ENCODE measurements around the gene PCNX4. TPM values are rescaled to one million over a fixed set of nuclear protein-coding genes. Genes with fewer than 3 reads are reported as not detected.

The PCNX4 gene
- total RNA-seq, 1 experiment from 2014 or later: 60.0 TPM

DNA sequence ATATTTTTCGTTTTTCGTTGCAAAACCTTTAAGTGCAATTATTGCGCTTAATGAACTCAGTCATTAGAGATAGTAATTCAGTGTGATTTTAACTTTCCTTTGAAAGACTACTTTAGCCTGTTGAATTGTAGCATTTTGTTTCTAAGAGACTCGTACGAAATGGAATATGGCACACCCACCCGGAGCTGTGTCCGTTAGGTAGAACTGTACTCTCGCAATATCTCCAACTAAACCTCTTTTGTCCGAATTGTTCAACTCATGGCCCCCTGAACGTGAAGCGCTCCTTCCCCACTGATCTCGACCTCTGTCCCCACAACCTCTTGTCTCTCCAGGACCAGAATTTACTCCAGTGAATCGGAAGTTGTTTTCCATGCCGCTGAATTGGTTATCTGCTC lies 800 bp downstream of the PCNX4 start:
- TF ChIP-seq SIN3A (IDR thresholded peaks at IDR 0.05; ENCODE audit: borderline replicate concordance, insufficient read depth, low read depth, low read length) (no peak), POLR2AphosphoS5 (IDR thresholded peaks at IDR 0.05; ENCODE audit: low read depth, low read length) (no peak), TCF7L2 (IDR thresholded peaks at IDR 0.05; ENCODE audit: low read depth, low read length) (no peak)
- TF ChIP-seq, protein P1, sequence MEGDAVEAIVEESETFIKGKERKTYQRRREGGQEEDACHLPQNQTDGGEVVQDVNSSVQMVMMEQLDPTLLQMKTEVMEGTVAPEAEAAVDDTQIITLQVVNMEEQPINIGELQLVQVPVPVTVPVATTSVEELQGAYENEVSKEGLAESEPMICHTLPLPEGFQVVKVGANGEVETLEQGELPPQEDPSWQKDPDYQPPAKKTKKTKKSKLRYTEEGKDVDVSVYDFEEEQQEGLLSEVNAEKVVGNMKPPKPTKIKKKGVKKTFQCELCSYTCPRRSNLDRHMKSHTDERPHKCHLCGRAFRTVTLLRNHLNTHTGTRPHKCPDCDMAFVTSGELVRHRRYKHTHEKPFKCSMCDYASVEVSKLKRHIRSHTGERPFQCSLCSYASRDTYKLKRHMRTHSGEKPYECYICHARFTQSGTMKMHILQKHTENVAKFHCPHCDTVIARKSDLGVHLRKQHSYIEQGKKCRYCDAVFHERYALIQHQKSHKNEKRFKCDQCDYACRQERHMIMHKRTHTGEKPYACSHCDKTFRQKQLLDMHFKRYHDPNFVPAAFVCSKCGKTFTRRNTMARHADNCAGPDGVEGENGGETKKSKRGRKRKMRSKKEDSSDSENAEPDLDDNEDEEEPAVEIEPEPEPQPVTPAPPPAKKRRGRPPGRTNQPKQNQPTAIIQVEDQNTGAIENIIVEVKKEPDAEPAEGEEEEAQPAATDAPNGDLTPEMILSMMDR (IDR thresholded peaks at IDR 0.05): no peak
- TF ChIP-seq, protein P2, sequence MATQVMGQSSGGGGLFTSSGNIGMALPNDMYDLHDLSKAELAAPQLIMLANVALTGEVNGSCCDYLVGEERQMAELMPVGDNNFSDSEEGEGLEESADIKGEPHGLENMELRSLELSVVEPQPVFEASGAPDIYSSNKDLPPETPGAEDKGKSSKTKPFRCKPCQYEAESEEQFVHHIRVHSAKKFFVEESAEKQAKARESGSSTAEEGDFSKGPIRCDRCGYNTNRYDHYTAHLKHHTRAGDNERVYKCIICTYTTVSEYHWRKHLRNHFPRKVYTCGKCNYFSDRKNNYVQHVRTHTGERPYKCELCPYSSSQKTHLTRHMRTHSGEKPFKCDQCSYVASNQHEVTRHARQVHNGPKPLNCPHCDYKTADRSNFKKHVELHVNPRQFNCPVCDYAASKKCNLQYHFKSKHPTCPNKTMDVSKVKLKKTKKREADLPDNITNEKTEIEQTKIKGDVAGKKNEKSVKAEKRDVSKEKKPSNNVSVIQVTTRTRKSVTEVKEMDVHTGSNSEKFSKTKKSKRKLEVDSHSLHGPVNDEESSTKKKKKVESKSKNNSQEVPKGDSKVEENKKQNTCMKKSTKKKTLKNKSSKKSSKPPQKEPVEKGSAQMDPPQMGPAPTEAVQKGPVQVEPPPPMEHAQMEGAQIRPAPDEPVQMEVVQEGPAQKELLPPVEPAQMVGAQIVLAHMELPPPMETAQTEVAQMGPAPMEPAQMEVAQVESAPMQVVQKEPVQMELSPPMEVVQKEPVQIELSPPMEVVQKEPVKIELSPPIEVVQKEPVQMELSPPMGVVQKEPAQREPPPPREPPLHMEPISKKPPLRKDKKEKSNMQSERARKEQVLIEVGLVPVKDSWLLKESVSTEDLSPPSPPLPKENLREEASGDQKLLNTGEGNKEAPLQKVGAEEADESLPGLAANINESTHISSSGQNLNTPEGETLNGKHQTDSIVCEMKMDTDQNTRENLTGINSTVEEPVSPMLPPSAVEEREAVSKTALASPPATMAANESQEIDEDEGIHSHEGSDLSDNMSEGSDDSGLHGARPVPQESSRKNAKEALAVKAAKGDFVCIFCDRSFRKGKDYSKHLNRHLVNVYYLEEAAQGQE (IDR thresholded peaks at IDR 0.05; ENCODE audit: insufficient read depth in 1 of 2, low read depth in 2 of 2, low read length in 1 of 2): no peak

DNA sequence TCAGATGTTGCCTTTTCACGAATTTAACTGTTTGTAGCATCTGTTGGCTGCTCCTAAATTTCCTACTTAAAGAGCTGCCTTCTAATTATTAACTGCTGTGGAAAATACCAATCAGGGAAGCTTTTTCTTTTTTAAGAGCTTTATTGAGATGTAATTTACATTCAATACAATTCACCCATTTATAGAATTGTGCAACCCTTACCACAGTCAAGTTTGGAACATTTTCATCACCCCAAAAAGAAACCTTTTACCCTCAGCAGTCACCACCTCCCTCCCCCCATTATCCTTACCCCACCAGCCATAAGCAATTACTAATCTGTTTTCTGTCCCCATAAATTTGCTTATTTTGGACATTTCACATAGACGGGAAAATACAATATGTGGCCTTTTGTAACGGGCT lies 1.4 kb downstream of the PCNX4 start:
- H3K36me3 ChIP-seq (ENCODE audit: control insufficient read depth, insufficient read depth, low read length): no peaks in the 10 kb centered on the region; the same call in none of the 2 replicates
- ATAC-seq (no peak), DNase-seq (ENCODE audit: low read depth, low spot score) (no peak)
- peak overlapping the region; percentile 68 to 92 for H3K4me3 ChIP-seq (ENCODE audit: low read depth in 2 of 2, low read length in 2 of 2)
- no TSS peak for BruUV-seq (replicated peaks)
- H3K27ac ChIP-seq (ENCODE audit: low read length): peak overlapping the region; percentile 90
- CTCF ChIA-PET: no interaction called here
- POLR2A ChIA-PET: no interaction called here
- TF ChIP-seq, protein P1 (IDR thresholded peaks at IDR 0.05): no peak
- TF ChIP-seq POLR2AphosphoS5 (IDR thresholded peaks at IDR 0.05; ENCODE audit: low read depth, low read length) (no peak), SIN3A (IDR thresholded peaks at IDR 0.05; ENCODE audit: borderline replicate concordance, insufficient read depth, low read depth, low read length) (no peak), TCF7L2 (IDR thresholded peaks at IDR 0.05; ENCODE audit: low read depth, low read length) (no peak)
- TF ChIP-seq, protein P2 (IDR thresholded peaks at IDR 0.05; ENCODE audit: insufficient read depth in 1 of 2, low read depth in 2 of 2, low read length in 1 of 2): no peak
- intact Hi-C loops (cut with micrococcal nuclease; ENCODE audit: unreplicated experiment): loop anchor here (10.0 kb wide), 1 partner anchor 72 kb away; the partner anchor contains the start of gene DHRS7
- peaks cover 18% of the 10 kb centered on the region for H3K4me1 ChIP-seq (ENCODE audit: control insufficient read depth, insufficient read depth, low read length)
- no peaks in the 10 kb centered on the region for H3K9me3 ChIP-seq (ENCODE audit: control insufficient read depth, insufficient read depth, low read depth, low read length)
- in situ Hi-C loops (cut with HindIII; ENCODE audit: low pct_unique_long_range_greater_than_20kb, low sequenced_read_pairs): no loop called here
- H3K27me3 ChIP-seq (ENCODE audit: control insufficient read depth, insufficient read depth, low read length): no peaks in the 10 kb centered on the region

More for the DNA sequence above, 800 bp downstream of the PCNX4 start:
- peak overlapping the region; percentile 68 to 92 for H3K4me3 ChIP-seq (ENCODE audit: low read depth in 2 of 2, low read length in 2 of 2)
- H3K4me1 ChIP-seq (ENCODE audit: control insufficient read depth, insufficient read depth, low read length): peaks cover 18% of the 10 kb centered on the region
- no peaks in the 10 kb centered on the region for H3K27me3 ChIP-seq (ENCODE audit: control insufficient read depth, insufficient read depth, low read length)
- H3K27ac ChIP-seq (ENCODE audit: low read length): peak overlapping the region; percentile 90
- intact Hi-C loops (cut with micrococcal nuclease; ENCODE audit: unreplicated experiment) (loop anchor here (10.0 kb wide), 1 partner anchor 72 kb away; the partner anchor contains the start of gene DHRS7), in situ Hi-C loops (cut with HindIII; ENCODE audit: low pct_unique_long_range_greater_than_20kb, low sequenced_read_pairs) (no loop called here)
- DNase-seq (ENCODE audit: low read depth, low spot score) (no peak), ATAC-seq (no peak)
- ChIA-PET CTCF (no interaction called here), POLR2A (no interaction called here)
- no peaks in the 10 kb centered on the region; the same call in none of the 2 replicates for H3K36me3 ChIP-seq (ENCODE audit: control insufficient read depth, insufficient read depth, low read length)
- TSS peak; percentile 75 for BruUV-seq (replicated peaks)
- no peaks in the 10 kb centered on the region for H3K9me3 ChIP-seq (ENCODE audit: control insufficient read depth, insufficient read depth, low read depth, low read length)

Data from Panc1 (cell line).